Endothelial cell of umbilical vein (primary cell): ENCODE measurements around the gene INPP5F. TPM values are rescaled to one million over a fixed set of nuclear protein-coding genes. Genes with fewer than 3 reads are reported as not detected.

Experiments
- BruUV-seq: library from RNA; stranded (reverse); fragments of 400-500 nt; replicated peaks from 2 replicates; lab custom pipeline; 2021; lab: Mats Ljungman, UMichigan
- CTCF ChIA-PET: fragments of 300-600, 350-600 bp; sonication (Branson Sonifier 250); formaldehyde crosslinking; loops from one replicate; lab custom pipeline; 2021; ENCODE audit warnings: antibody characterized with exemption, inconsistent platforms; lab: Charles Lee
- POLR2A ChIA-PET: fragments of 300-600, 350-600 bp; sonication (Branson Sonifier 250); formaldehyde crosslinking; loops from one replicate; lab custom pipeline; 2021; ENCODE audit warnings: antibody characterized with exemption, inconsistent platforms; lab: Charles Lee
- DNase-seq: peaks from one replicate; pipeline ENCODE4 v3.0.0-alpha.2; 2011; ENCODE audit warnings: low read depth, low spot score
- FAIRE-seq: peaks from 2 replicates; lab custom pipeline; 2011; peaks lifted over from hg19 to GRCh38; lab: Jason Lieb, UNC
- H2AFZ ChIP-seq: 2 replicates; pipeline ENCODE4 v1.6.0; 2012; ENCODE audit warnings: low read depth, low read length, control low read depth, inconsistent platforms
- H3K27ac ChIP-seq: 2 replicates; pipeline ENCODE4 v1.5.1; 2011; ENCODE audit warnings: low read depth, mild to moderate bottlenecking, control low read depth, low read length, moderate library complexity; ENCODE audit not compliant: insufficient read depth
- H3K27me3 ChIP-seq, 2 experiments: 2 replicates each; pipeline versions ENCODE4 v1.6.0 to v1.6.1; 2011; ENCODE audit warnings: low read length in 2 of 2, mixed read lengths in 1 of 2; ENCODE audit not compliant: control insufficient read depth in 2 of 2, insufficient read depth in 2 of 2
- H3K36me3 ChIP-seq, 2 experiments: 2 replicates in 1 of 2; 3 replicates in 1 of 2; pipeline ENCODE4 v1.5.1; 2011; ENCODE audit warnings: low read length in 2 of 2, mild to moderate bottlenecking in 1 of 2, moderate library complexity in 1 of 2; ENCODE audit not compliant: control insufficient read depth in 2 of 2, insufficient read depth in 2 of 2; ENCODE audit errors: extremely low read depth in 1 of 2
- H3K4me1 ChIP-seq: 3 replicates; pipeline ENCODE4 v1.5.1; 2011; ENCODE audit warnings: mild to moderate bottlenecking, low read length; ENCODE audit not compliant: control insufficient read depth, insufficient read depth; ENCODE audit errors: extremely low read depth
- H3K4me2 ChIP-seq: 2 replicates; pipeline ENCODE4 v1.6.1; 2011; ENCODE audit warnings: low read length, control low read depth, mixed read lengths; ENCODE audit not compliant: insufficient read depth
- H3K4me3 ChIP-seq, 3 experiments: fragments of 200-600 bp in 1 of 3; sonication (generic), shearing (Covaris generic) in 1 of 3; replicated peaks in 1 of 3; 2 replicates each; pipeline ENCODE4 v1.5.1; 2011 to 2016; ENCODE audit warnings: control low read depth in 3 of 3, low read length in 3 of 3, mild to moderate bottlenecking in 2 of 3, inconsistent platforms in 1 of 3, low read depth in 1 of 3, moderate library complexity in 1 of 3; ENCODE audit not compliant: insufficient read depth in 1 of 3
- H3K79me2 ChIP-seq: 2 replicates; pipeline ENCODE4 v1.6.0; 2012; ENCODE audit warnings: low read length, inconsistent platforms; ENCODE audit not compliant: control insufficient read depth, insufficient read depth
- H3K9ac ChIP-seq: replicated peaks from 2 replicates; pipeline ENCODE3; 2011; ENCODE audit warnings: low read length, control low read depth; ENCODE audit not compliant: insufficient read depth; ENCODE audit errors: extremely low read depth
- H3K9me1 ChIP-seq: replicated peaks from 3 replicates; pipeline ENCODE4 v1.6.0; 2011; ENCODE audit warnings: mild to moderate bottlenecking, low read length; ENCODE audit not compliant: control insufficient read depth, insufficient read depth; ENCODE audit errors: extremely low read depth
- H3K9me3 ChIP-seq: replicated peaks from 2 replicates; pipeline ENCODE4 v1.5.1; 2012; ENCODE audit warnings: low read length, inconsistent platforms; ENCODE audit not compliant: control insufficient read depth, insufficient read depth
- H4K20me1 ChIP-seq: replicated peaks from 2 replicates; pipeline ENCODE3; 2011; ENCODE audit warnings: mild to moderate bottlenecking, low read length; ENCODE audit not compliant: control insufficient read depth, insufficient read depth; ENCODE audit errors: extremely low read depth
- CTCF ChIP-seq, 2 donors: IDR thresholded peaks; 1 replicate in 1 of 2; 2 replicates in 1 of 2; pipeline ENCODE4 v1.5.1; 2011; ENCODE audit warnings: low read length in 2 of 2, mild to moderate bottlenecking in 2 of 2, moderate library complexity in 2 of 2, control low read depth in 1 of 2, inconsistent platforms in 1 of 2, low read depth in 1 of 2; ENCODE audit not compliant: insufficient read depth in 1 of 2; ENCODE audit errors: extremely low read depth in 1 of 2
- EZH2 ChIP-seq: IDR thresholded peaks from 2 replicates; pipeline ENCODE4 v1.6.1; 2012; ENCODE audit warnings: borderline replicate concordance, low read depth, mild to moderate bottlenecking, moderate library complexity, low read length, inconsistent platforms; ENCODE audit not compliant: severe bottlenecking
- FOS ChIP-seq: IDR thresholded peaks from 2 replicates; pipeline ENCODE4 v1.6.1; 2011; ENCODE audit warnings: mild to moderate bottlenecking, low read length, moderate library complexity, borderline replicate concordance; ENCODE audit not compliant: insufficient read depth
- GATA2 ChIP-seq: IDR thresholded peaks from 2 replicates; pipeline ENCODE4 v1.7.0; 2011; ENCODE audit warnings: low read depth, mild to moderate bottlenecking, moderate library complexity, mixed read lengths, low read length; ENCODE audit not compliant: insufficient read length, insufficient read depth
- JUN ChIP-seq: IDR thresholded peaks from 2 replicates; pipeline ENCODE4 v1.6.1; 2011; ENCODE audit warnings: borderline replicate concordance, low read depth; ENCODE audit not compliant: insufficient read length, insufficient read depth
- MAX ChIP-seq: IDR thresholded peaks from 2 replicates; pipeline ENCODE4 v1.6.1; 2011; ENCODE audit not compliant: insufficient read depth, insufficient read length
- MYC ChIP-seq: IDR thresholded peaks from one replicate; pipeline ENCODE4 v1.6.1; 2011; ENCODE audit warnings: mild to moderate bottlenecking, low read depth, low read length
- POLR2A ChIP-seq: IDR thresholded peaks from 2 replicates; pipeline ENCODE4 v1.6.1; 2012; ENCODE audit warnings: low read depth, mild to moderate bottlenecking, control low read depth, low read length
- POLR2AphosphoS5 ChIP-seq: IDR thresholded peaks from 2 replicates; pipeline ENCODE4 v1.6.1; 2012; ENCODE audit warnings: low read depth, mild to moderate bottlenecking, control low read depth, low read length, moderate library complexity; ENCODE audit not compliant: insufficient read depth
- dilution Hi-C: fragments of 300-500 bp; cut with MboI; formaldehyde crosslinking; loops from one replicate; pipeline ENCODE4 v1.15.0; 2019; ENCODE audit warnings: low sequenced_read_pairs; ENCODE audit not compliant: extremely low pct_ligation_motif_present
- intact Hi-C: fragments of 100-400 bp; cut with micrococcal nuclease; formaldehyde crosslinking; loops from one replicate; pipeline ENCODE4 v1.10.0; 2022
- polyA plus RNA-seq, 4 experiments: library from polyadenylated mRNA; depleted of rRNA in 3 of 4; stranded (reverse) in 3 of 4; unstranded in 1 of 4; fragments of >200 nt; gene quantifications; 2 replicates each; pipeline versions ENCODE4 v1.2.1 to v1.2.3, GENCODE V29; 2011 to 2012; ENCODE audit warnings: missing spikeins in 1 of 4
- total RNA-seq: library from RNA; stranded (reverse); gene quantifications from 2 replicates; pipeline ENCODE4 v1.2.3, GENCODE V29; 2021

The INPP5F gene
- total and polyA plus RNA-seq, 2 donors (not counting 3 experiments of a cell fraction or from before 2014, with no cell fraction given) = 6.1 to 20.3 TPM

- dilution Hi-C loops = no loop called here
Measured at GRCh38 chr10:119845656-119846055, 119.8 kb downstream of the INPP5F start.

More at GRCh38 chr10:119845656-119846055, 119.8 kb downstream of the INPP5F start:
- Histone ChIP-seq H3K36me3 (peaks cover 22 to 41% of the 10 kb centered on the region in 2 experiments), H3K9ac (no peak overlapping the region), H3K4me2 (no peak overlapping the region), H3K9me3 (no peaks in the 10 kb centered on the region), H2AFZ (no peak overlapping the region), H4K20me1 (no peaks in the 10 kb centered on the region), H3K27ac (no peak overlapping the region), H3K4me1 (no peaks in the 10 kb centered on the region), H3K9me1 (no peaks in the 10 kb centered on the region), H3K79me2 (no peaks in the 10 kb centered on the region), H3K27me3 (no peaks in the 10 kb centered on the region), H3K4me3 (no peak overlapping the region)
- intact Hi-C loops = no loop called here
- TF ChIP-seq FOS = no peak
- TF ChIP-seq MYC = no peak
- TF ChIP-seq EZH2 = no peak
- TF ChIP-seq POLR2A = no peak
- TF ChIP-seq JUN = no peak
- no peak for TF ChIP-seq POLR2AphosphoS5
- no peak for TF ChIP-seq CTCF (IDR thresholded peaks at IDR 0.05; ENCODE audit: extremely low read depth in 1 of 2, insufficient read depth in 1 of 2, low read depth in 1 of 2, low read length in 2 of 2)
- no peak for TF ChIP-seq MAX
- no peak for TF ChIP-seq GATA2
- POLR2A ChIA-PET = no interaction called here
- no peak for DNase-seq
- no TSS peak for BruUV-seq
- CTCF ChIA-PET = interaction anchor here (1.0 to 2.8 kb wide), 3 partner anchors 14 to 95 kb away, joined by 3 to 21 read pairs (median 9); no protein-coding TSS in a partner anchor
- no peak for FAIRE-seq
